Measurements from ENCODE around the gene FBXO42. TPM values are rescaled to one million over a fixed set of nuclear protein-coding genes. Genes with fewer than 3 reads are reported as not detected.
A peak's percentile ranks its signal among the peaks of the same experiment; 100 is the strongest.

Gene FBXO42
- total and polyA plus RNA-seq, 9 of the 15 experiments (the other 6 are each of a cell fraction or from before 2014, with no cell fraction given), result 7.2 to 24.8 (median 17.4) TPM

DNA sequence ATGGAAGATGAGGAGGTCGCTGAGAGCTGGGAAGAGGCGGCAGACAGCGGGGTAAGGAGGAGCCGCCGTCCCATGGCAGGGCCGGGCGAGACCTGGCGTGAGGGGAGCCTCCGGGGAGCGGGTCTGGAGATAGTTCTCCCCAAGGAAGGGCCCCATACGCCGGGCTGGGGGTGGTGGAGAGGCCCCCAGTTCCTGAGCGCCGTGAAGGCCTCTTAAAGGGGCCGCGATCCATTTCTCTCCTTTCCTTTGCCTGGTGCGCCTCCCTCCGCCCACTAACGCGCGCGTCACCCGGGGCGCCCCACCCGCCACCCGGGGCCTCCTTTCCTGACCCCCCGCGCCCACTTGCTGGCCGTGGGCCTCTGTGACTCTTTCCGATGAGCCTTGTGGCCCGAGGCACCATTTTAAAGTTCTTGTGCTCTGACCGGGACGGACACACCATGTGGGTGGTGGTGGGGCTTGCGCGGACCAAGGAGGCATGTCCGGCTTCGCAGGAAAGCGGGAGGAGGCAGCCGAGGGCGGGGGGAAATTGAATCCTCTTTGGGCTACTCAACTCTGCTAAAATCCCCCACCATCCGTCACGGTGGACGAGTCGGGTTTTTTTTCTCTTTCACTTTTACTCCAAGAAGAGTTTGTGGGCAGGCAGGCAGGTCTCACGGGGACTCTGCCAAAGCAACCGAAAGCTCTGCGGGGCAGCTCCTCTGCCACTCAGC lies 15.1 kb upstream of the FBXO42 start (continued):
- TF ChIP-seq, protein P1, sequence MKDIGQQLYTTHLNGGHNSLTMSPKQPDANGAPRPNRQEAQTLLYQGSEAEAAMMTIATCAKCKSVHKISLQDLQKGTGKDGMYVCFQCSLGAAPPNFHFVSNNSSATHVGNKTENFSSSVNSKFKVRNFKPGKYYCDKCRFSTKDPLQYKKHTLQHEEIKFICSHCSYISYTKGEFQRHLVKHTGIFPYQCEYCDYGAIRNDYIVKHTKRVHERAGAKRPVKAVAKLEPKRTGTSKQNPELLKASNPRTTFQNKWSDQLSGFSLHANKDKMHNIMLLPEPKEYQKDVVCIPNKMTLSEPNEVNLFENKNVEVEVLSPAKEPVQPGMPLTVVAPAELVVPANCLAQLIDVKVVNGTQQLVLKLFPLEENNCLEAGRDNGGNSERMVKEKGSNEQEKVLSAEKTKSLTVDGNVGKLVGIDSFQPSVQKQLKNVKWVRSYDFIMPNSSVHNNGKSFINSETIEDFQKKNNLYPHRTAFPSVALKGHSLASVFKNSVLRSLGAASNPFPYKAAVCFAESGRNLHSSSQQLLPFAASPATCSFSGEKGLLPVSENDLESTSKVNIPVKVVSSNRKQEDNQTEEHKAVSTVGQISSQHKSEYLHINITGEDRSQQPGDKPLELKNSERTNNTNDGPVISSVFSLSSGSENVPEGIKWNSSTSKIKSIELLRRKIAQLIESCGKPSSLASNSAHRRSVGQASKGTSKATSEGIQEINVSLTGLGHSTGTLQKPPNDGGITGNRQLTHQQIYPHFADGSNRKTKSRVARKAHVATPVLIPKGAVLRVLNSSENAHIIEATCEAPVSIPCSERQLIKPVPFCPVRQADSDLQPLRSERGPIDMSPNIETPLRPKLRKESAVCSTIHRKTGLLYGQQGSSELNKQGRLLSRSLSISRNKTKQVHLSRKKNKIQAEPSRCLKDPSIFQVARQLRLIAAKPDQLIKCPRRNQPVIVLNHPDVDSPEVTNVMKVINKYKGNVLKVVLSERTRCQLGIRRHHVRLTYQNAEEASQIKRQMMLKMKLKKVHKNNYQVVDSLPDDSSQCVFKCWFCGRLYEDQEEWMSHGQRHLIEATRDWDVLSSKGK (CRISPR knock-in tag; IDR thresholded peaks at IDR 0.05), result no peak
- TF ChIP-seq ZNF318 (IDR thresholded peaks at IDR 0.05; ENCODE audit: borderline replicate concordance in 1 of 2, low read depth in 1 of 2) (no peak), ZNF695 (CRISPR knock-in tag; IDR thresholded peaks at IDR 0.05) (no peak; the same call in 1 of the 2 replicates), MBD2 (IDR thresholded peaks at IDR 0.05; ENCODE audit: borderline replicate concordance, low read depth) (peak; percentile 29; the same call in 1 of the 2 replicates), FOXK2 (conservative IDR thresholded peaks at IDR 0.05 in 1 of 2, IDR thresholded peaks at IDR 0.05 in 1 of 2; ENCODE audit: low read depth in 2 of 2) (no peak), CBX3 (IDR thresholded peaks at IDR 0.05; ENCODE audit: borderline replicate concordance in 1 of 2, low read length in 2 of 2) (peak in 1 of 2 experiments; percentile 30; a peak in 1 of 3 replicates), KDM4B (IDR thresholded peaks at IDR 0.05; ENCODE audit: borderline replicate concordance in 2 of 2, low read depth in 1 of 2) (no peak; a peak in 1 of 4 replicates), CCNT2 (IDR thresholded peaks at IDR 0.05; ENCODE audit: borderline replicate concordance, extremely low read depth, insufficient read length, low read depth, low read length) (peak; percentile 68), POLR2B (IDR thresholded peaks at IDR 0.05; ENCODE audit: low read depth, partially characterized antibody) (peak; percentile 95)
- TF ChIP-seq, protein P2, sequence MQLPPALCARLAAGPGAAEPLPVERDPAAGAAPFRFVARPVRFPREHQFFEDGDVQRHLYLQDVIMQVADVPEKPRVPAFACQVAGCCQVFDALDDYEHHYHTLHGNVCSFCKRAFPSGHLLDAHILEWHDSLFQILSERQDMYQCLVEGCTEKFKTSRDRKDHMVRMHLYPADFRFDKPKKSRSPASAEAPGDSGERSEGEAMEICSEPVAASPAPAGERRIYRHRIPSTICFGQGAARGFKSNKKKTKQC (CRISPR knock-in tag; IDR thresholded peaks at IDR 0.05), result peak; percentile 83
- TF ChIP-seq, protein P3, sequence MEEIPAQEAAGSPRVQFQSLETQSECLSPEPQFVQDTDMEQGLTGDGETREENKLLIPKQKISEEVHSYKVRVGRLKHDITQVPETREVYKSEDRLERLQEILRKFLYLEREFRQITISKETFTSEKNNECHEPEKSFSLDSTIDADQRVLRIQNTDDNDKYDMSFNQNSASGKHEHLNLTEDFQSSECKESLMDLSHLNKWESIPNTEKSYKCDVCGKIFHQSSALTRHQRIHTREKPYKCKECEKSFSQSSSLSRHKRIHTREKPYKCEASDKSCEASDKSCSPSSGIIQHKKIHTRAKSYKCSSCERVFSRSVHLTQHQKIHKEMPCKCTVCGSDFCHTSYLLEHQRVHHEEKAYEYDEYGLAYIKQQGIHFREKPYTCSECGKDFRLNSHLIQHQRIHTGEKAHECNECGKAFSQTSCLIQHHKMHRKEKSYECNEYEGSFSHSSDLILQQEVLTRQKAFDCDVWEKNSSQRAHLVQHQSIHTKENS (CRISPR knock-in tag; IDR thresholded peaks at IDR 0.05), result no peak

Measured in K562 (cell line).